OCI-M1 (cell line): ENCODE results near the gene NFAT5.

Experiments
- DNase-seq: peaks from one replicate; lab custom pipeline; 2025; lab: John Stamatoyannopoulos, UW

The NFAT5 gene

DNA sequence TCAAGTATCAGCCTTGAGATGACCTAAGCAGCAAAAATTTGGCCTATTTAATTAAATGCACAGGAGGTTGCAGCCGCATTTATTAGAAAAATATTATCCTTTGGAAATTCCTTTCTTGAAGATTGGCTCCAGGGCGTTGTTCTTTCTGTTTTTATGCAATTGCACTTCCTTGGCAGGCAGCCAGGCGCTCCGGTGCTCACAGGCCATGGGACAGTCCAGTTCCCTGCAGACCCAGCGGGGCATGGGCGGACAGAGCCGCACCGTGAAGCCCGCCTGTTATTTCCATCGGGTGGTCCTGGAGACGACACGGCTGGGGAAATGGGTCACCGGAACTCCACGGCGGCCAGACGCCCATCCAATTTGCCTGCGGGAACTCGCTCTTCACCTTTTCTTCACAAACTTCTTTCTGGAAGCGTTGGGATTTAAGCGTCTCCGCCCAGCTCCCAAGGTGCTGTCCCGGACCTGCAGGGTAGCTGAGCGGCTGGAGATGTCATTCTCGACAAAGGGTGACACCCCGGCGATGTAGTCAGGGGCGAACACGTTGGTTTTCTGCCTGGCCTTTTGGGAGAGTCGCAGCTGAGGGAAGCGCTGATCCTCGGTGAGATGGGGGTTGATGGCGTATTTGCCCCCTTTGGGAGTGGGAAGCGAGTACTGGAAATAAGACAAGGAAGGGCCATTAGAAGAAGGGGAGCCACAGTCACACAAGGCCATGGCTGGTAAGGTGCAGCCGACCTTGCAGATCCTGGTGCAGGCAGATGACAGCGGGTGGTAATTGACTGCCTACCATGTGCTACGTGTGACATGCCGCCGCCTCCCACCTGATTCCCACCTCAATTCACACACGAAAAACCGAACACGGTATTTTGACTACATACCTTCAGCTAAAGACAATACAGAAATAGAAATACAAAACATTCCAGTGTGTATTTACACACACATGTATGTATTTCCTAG is 176.5 kb downstream of the NFAT5 start:
- DNase-seq, result no peak

DNA sequence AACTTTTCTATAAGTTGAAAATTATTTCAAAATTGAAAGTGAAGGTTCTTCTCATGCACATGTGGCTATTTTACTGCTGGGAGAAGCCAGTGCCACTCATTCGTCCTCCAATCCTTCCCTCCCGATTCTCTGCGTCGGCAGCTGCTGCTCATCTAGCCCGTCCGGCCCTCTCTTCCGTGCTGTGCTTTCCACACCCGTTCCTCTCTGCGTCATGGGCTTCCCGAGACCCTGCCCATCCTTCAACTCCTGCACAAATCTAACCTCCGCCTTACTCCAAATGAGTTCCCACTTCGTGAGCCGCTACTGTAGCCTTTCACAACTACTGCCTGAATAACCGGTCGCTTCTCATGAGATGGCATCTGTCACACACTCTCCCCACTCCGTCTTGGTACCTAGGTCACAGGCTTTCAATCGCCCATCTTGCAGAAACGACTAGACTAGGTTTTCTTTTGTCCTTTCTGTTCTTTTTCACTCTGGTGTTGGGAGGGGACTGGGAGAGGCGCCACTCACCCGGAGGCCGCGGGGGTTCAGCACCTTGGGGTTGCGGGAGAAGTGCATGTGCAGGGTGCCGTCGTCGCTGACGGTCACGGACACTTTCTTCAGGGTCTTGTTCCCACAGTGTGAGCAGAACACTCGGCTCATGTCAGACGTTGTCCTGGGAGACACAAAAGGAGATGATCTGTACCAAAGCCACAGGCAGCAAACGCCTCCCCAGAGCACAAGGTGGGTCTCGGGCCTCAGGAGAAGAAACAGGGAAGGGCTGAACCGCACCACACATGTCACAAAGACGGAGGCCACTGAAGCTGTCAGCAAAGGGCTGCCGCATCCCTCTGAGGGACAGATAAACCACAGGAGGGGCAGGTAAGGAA is 178.8 kb downstream of the NFAT5 start:
- DNase-seq, result no peak

DNA sequence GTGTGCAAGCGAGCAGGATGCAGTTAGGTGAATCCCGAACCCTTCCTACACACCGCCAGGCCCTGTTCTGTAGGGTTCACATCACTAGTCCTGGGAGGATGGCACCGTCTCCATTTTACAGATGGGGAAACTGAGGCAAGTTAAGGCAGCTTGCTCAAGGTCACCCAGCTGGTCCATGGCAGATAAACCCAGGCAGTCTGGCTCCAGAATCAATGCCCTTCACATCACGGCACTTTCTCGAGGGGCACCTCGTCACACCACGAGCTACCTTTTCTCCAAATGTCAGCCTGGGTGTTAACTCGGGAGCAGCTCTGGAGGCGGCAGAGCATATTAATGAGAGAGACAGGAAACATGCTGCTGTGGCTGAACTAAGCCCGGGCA is 179.5 kb downstream of the NFAT5 start:
- DNase-seq, result no peak

DNA sequence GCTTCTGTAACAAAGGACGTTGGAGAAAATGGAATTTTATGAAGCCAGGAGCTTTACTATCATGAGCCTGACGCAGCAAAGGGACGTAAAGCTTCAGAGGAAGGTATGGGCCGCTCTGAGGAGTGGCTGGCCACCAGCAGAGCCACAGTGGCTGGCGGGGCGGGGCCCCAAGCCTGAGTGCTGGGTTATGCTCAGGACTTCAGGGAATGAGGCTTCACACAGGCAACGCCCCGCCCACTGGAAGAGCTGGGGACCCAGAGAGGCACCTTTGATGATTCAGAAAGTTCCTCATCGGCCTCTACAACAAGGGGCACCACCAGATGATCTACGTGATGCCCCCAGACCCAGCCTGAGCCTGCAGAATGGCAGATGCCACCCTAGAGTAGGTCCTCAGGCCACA is 180.2 kb downstream of the NFAT5 start:
- DNase-seq, result no peak

DNA sequence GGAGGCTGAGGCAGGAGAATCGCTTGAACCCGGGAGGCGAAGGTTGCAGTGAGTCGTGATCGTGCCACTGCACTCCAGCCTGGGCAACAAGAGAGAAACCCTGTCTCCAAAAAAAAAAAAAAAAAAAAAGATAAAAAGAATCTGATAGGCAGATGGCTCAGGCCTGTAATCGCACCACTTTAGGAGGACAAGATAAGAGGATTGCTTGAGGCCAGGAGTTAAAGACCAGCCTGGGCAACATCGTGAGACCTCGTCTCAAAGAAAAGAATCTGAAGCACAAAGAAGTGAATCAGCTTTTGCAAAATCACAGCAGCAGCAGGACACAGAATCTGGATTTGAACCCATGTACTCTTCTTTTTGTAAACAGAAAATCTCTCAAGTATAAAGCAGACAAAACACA is 181.3 kb downstream of the NFAT5 start:
- no peak for DNase-seq

DNA sequence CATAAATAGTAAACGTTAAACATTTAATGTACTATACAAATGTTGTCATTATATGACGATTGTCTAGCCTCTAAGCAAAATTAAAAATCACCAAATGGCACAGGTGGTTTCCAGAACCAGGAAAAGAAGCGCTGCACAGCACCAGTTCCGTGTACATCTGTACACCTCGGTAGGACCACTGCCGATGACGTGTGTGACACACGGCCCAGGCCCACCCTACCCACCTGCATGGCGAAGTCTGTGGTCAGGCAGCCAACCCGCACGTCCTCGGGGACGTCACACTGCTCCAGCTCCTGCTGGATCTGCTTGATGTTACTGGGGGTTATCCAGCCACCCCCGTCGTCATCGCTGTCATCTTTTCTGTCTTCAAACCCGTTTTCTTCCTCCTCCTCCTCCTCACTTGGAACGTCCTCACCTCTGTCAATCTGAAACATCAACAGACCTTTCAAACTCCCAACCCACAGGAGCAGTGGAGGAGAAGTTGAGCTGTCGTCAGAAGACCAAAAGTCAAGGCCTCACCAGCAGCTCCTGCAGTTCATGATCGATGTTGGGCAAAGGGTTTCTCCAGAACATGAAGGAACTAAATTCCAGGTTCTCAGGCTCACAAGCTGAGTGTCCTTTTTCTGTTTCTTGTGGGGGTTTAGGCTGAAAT is 183.1 kb downstream of the NFAT5 start:
- no peak for DNase-seq

DNA sequence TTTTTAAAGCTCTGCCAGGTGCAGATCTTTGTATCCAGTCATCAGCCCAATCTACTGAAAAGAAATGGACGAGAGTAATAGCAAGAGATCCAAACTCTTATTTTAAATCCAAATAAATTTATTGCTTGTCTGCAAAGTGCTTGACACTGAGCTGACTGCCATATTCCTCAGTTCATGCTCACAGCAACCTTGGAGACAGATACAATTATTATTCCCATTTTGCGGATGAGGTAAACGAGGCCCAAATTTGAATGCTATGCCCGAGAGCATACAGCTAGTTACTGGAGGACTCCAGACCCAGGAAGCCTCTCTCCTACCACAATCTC is 188.3 kb downstream of the NFAT5 start:
- DNase-seq, result no peak
